ENCODE data around the gene ZNF516.
A peak's percentile ranks its signal among the peaks of the same experiment; 100 is the strongest.

ZNF516 gene

DNA sequence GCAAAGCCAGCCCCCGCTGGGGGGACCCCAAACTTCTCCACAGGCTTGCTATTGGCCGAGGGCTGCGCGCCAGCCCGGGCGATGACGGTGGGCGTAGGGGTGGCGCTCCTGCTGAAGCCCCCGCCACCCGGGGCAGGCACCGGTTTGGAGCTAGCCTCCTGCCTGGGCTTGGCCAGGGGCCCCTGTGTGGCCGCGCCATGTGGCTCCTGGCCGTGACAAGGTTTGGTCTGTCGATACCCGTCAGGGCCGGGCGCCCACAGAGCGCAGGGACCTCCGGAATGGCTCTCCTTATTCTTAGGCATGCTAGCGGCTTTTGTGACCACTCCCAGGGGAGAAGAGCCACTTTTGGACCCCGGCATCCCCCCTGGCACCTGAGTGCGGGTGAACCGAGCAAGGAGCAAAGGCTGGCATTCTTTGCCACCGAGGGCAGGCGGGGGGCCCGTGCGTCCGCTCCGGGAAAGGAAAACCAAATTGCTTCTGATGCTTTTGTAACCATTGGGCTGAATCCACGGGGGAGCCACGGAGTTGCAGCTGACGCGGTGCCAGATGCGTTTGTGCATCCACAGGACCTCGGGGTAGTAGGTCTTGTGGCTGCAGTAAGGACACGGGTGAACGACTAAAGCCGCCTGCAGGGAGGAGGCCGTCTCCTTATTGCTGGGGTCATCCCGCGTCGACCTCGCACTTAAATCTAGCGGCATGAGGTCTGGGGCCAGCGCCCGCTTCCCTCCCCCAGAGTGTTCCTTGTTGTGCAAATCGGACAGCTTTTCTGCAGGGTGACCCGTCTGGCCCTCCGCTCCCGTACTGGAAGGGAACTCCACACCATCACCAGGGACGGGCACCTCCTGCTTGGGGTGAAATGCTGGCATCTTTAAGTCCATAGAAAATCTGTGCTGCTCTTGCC lies 115.6 kb downstream of the ZNF516 start:
- DNase-seq (ENCODE audit: low spot score), result no peak

GRCh38 chr18:76378526-76379215 lies 116.4 kb downstream of the ZNF516 start:
- DNase-seq (ENCODE audit: low spot score), result no peak

GRCh38 chr18:76377359-76377756 lies 117.7 kb downstream of the ZNF516 start:
- no peak for DNase-seq (ENCODE audit: low spot score)

GRCh38 chr18:76376668-76377358 lies 118.2 kb downstream of the ZNF516 start:
- peak; percentile 37 for DNase-seq (ENCODE audit: low spot score)

GRCh38 chr18:76376225-76376624 lies 118.8 kb downstream of the ZNF516 start:
- DNase-seq (ENCODE audit: low spot score), result no peak

- no peak for DNase-seq (ENCODE audit: low spot score)
Measured at GRCh38 chr18:76374330-76375281, 120.4 kb downstream of the ZNF516 start.

GRCh38 chr18:76373297-76373696 lies 121.7 kb downstream of the ZNF516 start:
- no peak for DNase-seq (ENCODE audit: low spot score)

GRCh38 chr18:76371301-76372203 lies 123.5 kb downstream of the ZNF516 start:
- DNase-seq (ENCODE audit: low spot score), result no peak

- no peak for DNase-seq (ENCODE audit: low spot score)
Measured at GRCh38 chr18:76370686-76371085, 124.4 kb downstream of the ZNF516 start.

- no peak for DNase-seq (ENCODE audit: low spot score)
Measured at GRCh38 chr18:76370201-76370600, 124.8 kb downstream of the ZNF516 start.

DNA sequence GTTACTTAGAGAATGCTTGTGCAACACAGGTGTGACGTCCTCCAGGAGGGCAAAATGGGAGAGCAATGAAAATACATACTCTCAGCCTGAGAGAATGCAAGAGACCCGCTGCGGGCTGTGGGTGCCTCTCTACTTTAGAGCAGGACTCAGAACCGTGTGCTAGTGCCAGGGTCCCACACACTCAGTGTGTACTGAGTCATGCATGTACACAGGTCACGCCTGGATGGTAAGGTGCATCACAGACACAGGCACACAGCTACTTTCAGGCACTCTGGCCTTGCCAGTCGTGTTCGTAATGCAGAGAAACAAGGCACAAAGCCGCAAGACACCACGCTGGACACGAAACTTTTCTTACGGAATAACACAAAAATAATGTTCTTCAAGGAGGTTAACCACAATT lies 125.3 kb downstream of the ZNF516 start:
- no peak for DNase-seq (ENCODE audit: low spot score)

- no peak for DNase-seq (ENCODE audit: low spot score)
Measured at GRCh38 chr18:76368976-76369375, 126.1 kb downstream of the ZNF516 start.

GRCh38 chr18:76368271-76368670 lies 126.8 kb downstream of the ZNF516 start:
- DNase-seq (ENCODE audit: low spot score), result no peak

- no peak for DNase-seq (ENCODE audit: low spot score)
Measured at GRCh38 chr18:76367168-76368125, 127.6 kb downstream of the ZNF516 start.

DNA sequence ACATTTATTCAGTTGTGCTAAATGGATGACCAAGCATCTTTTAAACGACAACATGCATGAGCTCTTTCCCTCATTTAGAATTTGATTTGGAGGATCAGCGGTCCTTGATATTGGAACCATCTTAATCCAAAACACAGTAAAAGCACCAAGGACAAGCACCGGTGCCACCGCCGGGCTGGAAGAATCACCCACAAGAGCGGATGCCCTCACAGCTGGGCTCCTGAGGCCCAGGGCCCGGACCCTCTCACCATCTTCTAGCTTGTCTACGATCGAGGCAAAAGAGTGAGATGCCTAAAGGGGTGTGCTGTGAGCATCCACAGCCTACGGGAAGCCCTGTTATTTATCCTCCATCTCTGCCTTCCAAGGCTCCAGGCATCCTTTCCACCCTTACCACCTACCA lies 129.5 kb downstream of the ZNF516 start:
- DNase-seq (ENCODE audit: low spot score), result no peak

- DNase-seq (ENCODE audit: low spot score), result no peak
Measured at GRCh38 chr18:76364282-76365259, 130.5 kb downstream of the ZNF516 start.

GRCh38 chr18:76363436-76364120 lies 131.5 kb downstream of the ZNF516 start:
- no peak for DNase-seq (ENCODE audit: low spot score)

DNA sequence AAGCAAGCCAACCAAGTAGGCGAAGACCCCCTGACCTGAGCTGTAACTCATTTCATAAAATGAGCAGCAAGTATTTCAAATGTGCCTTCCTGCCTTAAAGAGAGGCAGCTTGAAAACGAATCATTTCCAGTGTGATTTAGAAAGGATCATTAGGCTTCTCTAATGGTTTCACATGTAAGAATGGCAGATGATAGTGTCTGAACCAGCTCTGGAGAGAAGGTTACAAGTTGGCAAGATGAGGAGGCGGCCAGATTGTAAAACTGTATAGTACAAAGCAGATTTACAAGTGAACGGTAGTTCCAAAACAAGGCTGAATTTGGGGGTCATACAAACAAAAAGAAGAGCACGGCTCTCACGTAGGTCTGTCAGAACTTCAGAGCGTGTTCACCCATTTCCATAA lies 132.4 kb downstream of the ZNF516 start:
- DNase-seq (ENCODE audit: low spot score), result no peak

All from HuH-7.5 (cell line).